GOT3 (cell line): ENCODE data around the gene SNAPIN.

ENCODE experiments used
- DNase-seq: peaks from one replicate; lab custom pipeline; 2025; ENCODE audit warnings: mixed read lengths; lab: John Stamatoyannopoulos, UW

SNAPIN gene

GRCh38 chr1:153658400-153659174, at the start of gene SNAPIN:
TSS of gene SNAPIN (plus strand) at chr1:153658703. CDS start at chr1:153658744, 41 bp downstream.
- DNase-seq, result peak; percentile 71

- no peak for DNase-seq
Observed at GRCh38 chr1:153608742-153609584, 49.5 kb upstream of the SNAPIN start.

- DNase-seq, result no peak
Observed at GRCh38 chr1:153609585-153609907, 49.0 kb upstream of the SNAPIN start.

- no peak for DNase-seq
Observed at GRCh38 chr1:153610334-153610733, 48.2 kb upstream of the SNAPIN start.

- no peak for DNase-seq
Observed at GRCh38 chr1:153610811-153611301, 47.6 kb upstream of the SNAPIN start.

- no peak for DNase-seq
Observed at GRCh38 chr1:153611356-153611755, 47.1 kb upstream of the SNAPIN start.

- DNase-seq, result no peak
Observed at GRCh38 chr1:153612111-153612754, 46.3 kb upstream of the SNAPIN start.

GRCh38 chr1:153612755-153613331, 45.7 kb upstream of the SNAPIN start, which contains the start of gene S100A16:
TSS of gene S100A16 (minus strand) at chr1:153613137. CDS start at chr1:153608151, 4,986 bp downstream.
- peak; percentile 30 for DNase-seq

GRCh38 chr1:153613406-153613805, 45.1 kb upstream of the SNAPIN start:
- no peak for DNase-seq

GRCh38 chr1:153614189-153614900, 44.2 kb upstream of the SNAPIN start:
- no peak for DNase-seq

GRCh38 chr1:153614906-153615305, 43.6 kb upstream of the SNAPIN start:
- DNase-seq, result no peak

GRCh38 chr1:153615406-153615805, 43.1 kb upstream of the SNAPIN start:
- no peak for DNase-seq

- no peak for DNase-seq
Observed at GRCh38 chr1:153616144-153616916, 42.2 kb upstream of the SNAPIN start, which contains the start of gene S100A14. TSS of gene S100A14 (minus strand) at chr1:153616325. CDS start at chr1:153615858, 467 bp downstream.

GRCh38 chr1:153616917-153617311, 41.6 kb upstream of the SNAPIN start:
- DNase-seq, result no peak

GRCh38 chr1:153617663-153618062, 40.8 kb upstream of the SNAPIN start:
- DNase-seq, result peak; percentile 35

GRCh38 chr1:153619171-153619570, 39.3 kb upstream of the SNAPIN start:
- DNase-seq, result no peak

GRCh38 chr1:153623101-153623500, 35.4 kb upstream of the SNAPIN start:
- no peak for DNase-seq

GRCh38 chr1:153624965-153625611, 33.4 kb upstream of the SNAPIN start:
- no peak for DNase-seq

GRCh38 chr1:153626477-153626903, 32.0 kb upstream of the SNAPIN start:
- no peak for DNase-seq
